Measurements from ENCODE around the gene CLSTN3. TPM values are rescaled to one million over a fixed set of nuclear protein-coding genes. Genes with fewer than 3 reads are reported as not detected.
A peak's percentile ranks its signal among the peaks of the same experiment; 100 is the strongest.

The CLSTN3 gene
- total and polyA plus RNA-seq, 2 of the 8 experiments (the other 6 are each of a cell fraction or from before 2014, with no cell fraction given) = 20.4 to 26.3 TPM

GRCh38 chr12:7131502-7131866, 1.3 kb downstream of the CLSTN3 start:
- TF ChIP-seq SUZ12 (IDR thresholded peaks at IDR 0.05; ENCODE audit: low read length) (no peak), YY1 (IDR thresholded peaks at IDR 0.05; ENCODE audit: low read depth, low read length) (no peak), PHF8 (conservative IDR thresholded peaks at IDR 0.05; ENCODE audit: low read depth, low read length) (no peak), KDM5A (IDR thresholded peaks at IDR 0.05; ENCODE audit: low read length) (no peak)
- Histone ChIP-seq H2BK12ac (ENCODE audit: low read depth, low read length) (peak overlapping the region; percentile 43; the same call in 1 of the 2 replicates), H3K4me3 (ENCODE audit: extremely low read depth in 1 of 4, insufficient read depth in 2 of 4, low read depth in 3 of 4, low read length in 4 of 4) (peak overlapping the region; percentile 68 to 82 (median 74); a peak in 7 of 8 replicates), H2AK5ac (ENCODE audit: low read depth, low read length) (peak overlapping the region; percentile 25; the same call in 1 of the 2 replicates), H2BK120ac (replicated peaks; ENCODE audit: low read depth, low read length) (no peak overlapping the region), H4K91ac (replicated peaks; ENCODE audit: insufficient read length, low read length) (no peak overlapping the region), H3K23ac (ENCODE audit: insufficient read length) (no peak overlapping the region), H3K14ac (ENCODE audit: insufficient read length) (no peak overlapping the region), H3K9ac (replicated peaks in 1 of 4; ENCODE audit: extremely low read depth in 1 of 4, low read depth in 3 of 4, low read length in 3 of 4) (no peak overlapping the region), H3K18ac (ENCODE audit: extremely low read depth, low read length) (no peak overlapping the region), H3K4me1 (replicated peaks in 1 of 4; ENCODE audit: control insufficient read depth in 3 of 4, insufficient read depth in 4 of 4, low read length in 3 of 4) (peaks cover 0 to 18% (median 7%) of the 10 kb centered on the region in 4 experiments; a peak in 6 of 7 replicates), H2BK20ac (ENCODE audit: low read length) (no peak overlapping the region), H3K79me1 (ENCODE audit: low read depth, low read length) (peaks cover 2% of the 10 kb centered on the region; the same call in 1 of the 2 replicates), H2BK5ac (ENCODE audit: low read depth, low read length) (0 out of 2 replicates have a peak overlapping the region, but pooled peaks have one; percentile 24), H2BK15ac (ENCODE audit: low read length) (peak overlapping the region; percentile 82), H3K36me3 (ENCODE audit: control insufficient read depth in 2 of 4, insufficient read depth in 4 of 4, low read length in 3 of 4) (peaks cover 4 to 13% (median 6%) of the 10 kb centered on the region in 4 experiments; a peak in 6 of 8 replicates), H3K4ac (replicated peaks; ENCODE audit: insufficient read length, low read depth, low read length) (no peak overlapping the region), H3K79me2 (ENCODE audit: control insufficient read depth in 1 of 2, insufficient read depth in 2 of 2, low read length in 2 of 2) (no peaks in the 10 kb centered on the region), H4K5ac (ENCODE audit: insufficient read length, low read depth, low read length) (no peak overlapping the region), H3K27ac (ENCODE audit: low read depth, low read length) (no peak overlapping the region), H3K23me2 (ENCODE audit: low read depth, low read length) (peaks cover 19% of the 10 kb centered on the region), H4K20me1 (replicated peaks in 1 of 2; ENCODE audit: control insufficient read depth in 1 of 2, insufficient read depth in 2 of 2, low read length in 2 of 2) (peaks cover 0 to 3% of the 10 kb centered on the region in 2 experiments), H2AFZ (ENCODE audit: low read length) (no peak overlapping the region), H4K8ac (ENCODE audit: extremely low read depth, insufficient read depth, low read length) (no peak overlapping the region), H3K4me2 (ENCODE audit: insufficient read depth in 1 of 2, low read depth in 2 of 2, low read length in 2 of 2) (peak overlapping the region; percentile 90 to 100), H3K27me3 (replicated peaks in 1 of 4; ENCODE audit: control insufficient read depth in 3 of 4, extremely low read depth in 1 of 4, insufficient read depth in 3 of 4, low read length in 3 of 4) (peaks cover 0 to 9% (median 5%) of the 10 kb centered on the region in 4 experiments; a peak in 5 of 7 replicates), H3K9me3 (ENCODE audit: insufficient read depth in 2 of 2, low read depth in 1 of 2, low read length in 1 of 2) (no peaks in the 10 kb centered on the region), H3K56ac (replicated peaks; ENCODE audit: insufficient read length, low read depth, low read length) (no peak overlapping the region)
- POLR2A ChIA-PET (ENCODE audit: partially characterized antibody) = interaction anchor here (1.8 to 3.4 kb wide), 4 partner anchors 13 to 187 kb away, joined by 7 to 21 read pairs (median 10); partner anchors contain the start of genes C12orf57 and RNU7-1
- CTCF ChIA-PET (ENCODE audit: partially characterized antibody) = interaction anchor here (0.6 to 1.8 kb wide), 8 partner anchors 8 to 113 kb away, joined by 3 to 8 read pairs (median 4); partner anchors contain the start of gene LPCAT3
- DNase-seq (ENCODE audit: low read depth in 1 of 2, low spot score in 2 of 2) (no peak), FAIRE-seq (no peak)
- WGBS, 2 experiments (ENCODE audit: extremely low coverage in 1 of 2, insufficient coverage in 1 of 2, insufficient read length in 1 of 2, insufficient replicate concordance in 2 of 2, low coverage in 1 of 2, low lambda C conversion rate in 2 of 2, missing lambda C conversion rate in 1 of 2) = 32% methylated on average over 6 of the region's 7 CpGs; no CpG with 5 or more reads in 1 of the 2 experiments
